HepG2 (cell line): ENCODE results near the gene PPM1F. TPM values are rescaled to one million over a fixed set of nuclear protein-coding genes. Genes with fewer than 3 reads are reported as not detected.
"Not testable (repeated sequence)": the region's sequence is repeated elsewhere in the genome, so short reads cannot be mapped to it uniquely, and the experiment has no call there.

Source experiments
- ATAC-seq: fragments of 200-7000 bp; cut with Tn5 transposase; 3 replicates; pipeline ENCODE4 v1.9.1; 2020; ENCODE audit warnings: mild to moderate bottlenecking, moderate library complexity
- BruUV-seq: library from RNA; stranded (reverse); fragments of 400-500 nt; replicated peaks from 2 replicates; lab custom pipeline; 2021; lab: Mats Ljungman, UMichigan
- CTCF ChIA-PET: fragments of 300-600 bp; formaldehyde crosslinking; extraction: SDS; loops from one replicate; lab custom pipeline; 2021; ENCODE audit warnings: low total read pairs, inconsistent platforms, low intra/inter-chr PET ratio; lab: Yijun Ruan, JAX
- POLR2A ChIA-PET: fragments of 350-600 bp; sonication (Branson Sonifier 250); formaldehyde crosslinking; loops from one replicate; lab custom pipeline; 2020; ENCODE audit warnings: antibody characterized with exemption, inconsistent platforms; lab: Yijun Ruan, JAX
- DNase-seq: peaks from one replicate; pipeline ENCODE4 v3.0.0-alpha.2; 2015; ENCODE audit warnings: low spot score
- FAIRE-seq: peaks from 3 replicates; lab custom pipeline; 2011; peaks lifted over from hg19 to GRCh38; lab: Jason Lieb, UNC
- H2AFZ ChIP-seq: one replicate; pipeline ENCODE4 v1.6.1; 2011; ENCODE audit warnings: low read length, inconsistent platforms
- H3K27ac ChIP-seq: fragments of 300-600 bp; 3 replicates; pipeline ENCODE4 v1.8.0; 2011; ENCODE audit warnings: mixed run types, mild to moderate bottlenecking, mixed read lengths, low read length, inconsistent platforms; ENCODE audit not compliant: insufficient read depth; ENCODE audit errors: extremely low read length
- H3K27me3 ChIP-seq, 2 experiments: fragments of 200-600 bp in 1 of 2; 2 replicates in 1 of 2; 3 replicates in 1 of 2; pipeline versions ENCODE4 v1.6.0 to v1.8.0; 2011; ENCODE audit warnings: low read length in 2 of 2, mild to moderate bottlenecking in 2 of 2, moderate library complexity in 2 of 2, inconsistent platforms in 1 of 2; ENCODE audit not compliant: insufficient read depth in 2 of 2, control insufficient read depth in 1 of 2
- H3K36me3 ChIP-seq, 2 experiments: fragments of 200-600 bp in 1 of 2; replicated peaks in 1 of 2; 2 replicates in 1 of 2; 3 replicates in 1 of 2; pipeline versions ENCODE4 v1.5.1 to v1.8.0; 2011; ENCODE audit warnings: low read length in 2 of 2, inconsistent platforms in 1 of 2; ENCODE audit not compliant: insufficient read depth in 2 of 2, control insufficient read depth in 1 of 2
- H3K4me1 ChIP-seq: 2 replicates; pipeline ENCODE4 v1.5.1; 2012; ENCODE audit warnings: low read length, inconsistent platforms; ENCODE audit not compliant: insufficient read depth
- H3K4me2 ChIP-seq: 2 replicates; pipeline ENCODE4 v1.6.0; 2011; ENCODE audit warnings: low read depth, low read length, inconsistent platforms
- H3K4me3 ChIP-seq, 3 experiments: fragments of 200-600 bp in 1 of 3; sonication (generic), shearing (Covaris generic) in 1 of 3; replicated peaks in 1 of 3; 2 replicates each; pipeline ENCODE4 v1.5.1; 2011 to 2016; ENCODE audit warnings: low read length in 3 of 3, inconsistent platforms in 2 of 3, low read depth in 2 of 3, mild to moderate bottlenecking in 2 of 3, control low read depth in 1 of 3, mixed read lengths in 1 of 3; ENCODE audit not compliant: insufficient read depth in 1 of 3
- H3K79me2 ChIP-seq: one replicate; pipeline ENCODE4 v1.6.1; 2011; ENCODE audit warnings: low read length, inconsistent platforms; ENCODE audit not compliant: insufficient read depth
- H3K9ac ChIP-seq: 2 replicates; pipeline ENCODE4 v1.6.0; 2011; ENCODE audit warnings: mild to moderate bottlenecking, low read depth, low read length, inconsistent platforms; ENCODE audit not compliant: insufficient read depth
- H3K9me3 ChIP-seq: 2 replicates; pipeline ENCODE4 v1.5.1; 2012; ENCODE audit warnings: mild to moderate bottlenecking, low read length
- H4K20me1 ChIP-seq: 2 replicates; pipeline ENCODE4 v1.6.0; 2011; ENCODE audit warnings: inconsistent platforms, mild to moderate bottlenecking, low read length, moderate library complexity; ENCODE audit not compliant: insufficient read depth
- JUND ChIP-seq: sonication (generic); formaldehyde crosslinking; IDR thresholded peaks from 2 replicates; pipeline ENCODE4 v1.8.0; 2022; ENCODE audit warnings: mild to moderate bottlenecking, missing genetic modification reagents
- PHF21A ChIP-seq: sonication (generic); formaldehyde crosslinking; IDR thresholded peaks from 2 replicates; pipeline ENCODE4 v1.5.0; 2020; ENCODE audit warnings: mild to moderate bottlenecking, missing genetic modification reagents
- TRIM22 ChIP-seq: fragments of 450-650 bp; IDR thresholded peaks from 2 replicates; pipeline ENCODE4 v1.6.1; 2017
- ZBTB3 ChIP-seq: sonication (generic); formaldehyde crosslinking; IDR thresholded peaks from 2 replicates; pipeline ENCODE4 v1.4.0; 2020; ENCODE audit warnings: low read depth, mild to moderate bottlenecking, moderate library complexity, missing genetic modification reagents, borderline replicate concordance
- ZNF83 ChIP-seq: sonication (generic); formaldehyde crosslinking; IDR thresholded peaks from 2 replicates; pipeline ENCODE4 v1.4.0; 2020; ENCODE audit warnings: missing genetic modification reagents, mild to moderate bottlenecking, borderline replicate concordance
- WGBS: methylation state at CpG from one replicate; pipeline ENCODE4 v1.1.6; 2017; ENCODE audit warnings: low lambda C conversion rate; 5-methylcytosine and 5-hydroxymethylcytosine counted together
- in situ Hi-C: cut with HindIII; loops from 2 replicates; pipeline ENCODE4 v1.10.0; 2017; ENCODE audit warnings: low pct_unique_long_range_greater_than_20kb; ENCODE audit not compliant: extremely low pct_ligation_motif_present
- intact Hi-C: fragments of 100-400 bp; cut with micrococcal nuclease; formaldehyde crosslinking; loops from one replicate; pipeline ENCODE4 v1.10.0; 2022; ENCODE audit not compliant: unreplicated experiment
- polyA plus RNA-seq, 8 experiments: library from polyadenylated mRNA; depleted of rRNA in 3 of 8; stranded (reverse) in 7 of 8; unstranded in 1 of 8; fragments of >200 nt; fragmentation: Illumina TruSeq in 4 of 8; extraction: Trizol in 4 of 8; gene quantifications; 2 replicates each; pipeline versions ENCODE4 v1.2.1 to v1.2.3, GENCODE V29; 2011 to 2016; ENCODE audit warnings: low read depth in 4 of 8, missing spikeins in 1 of 8, mixed read lengths in 1 of 8; ENCODE audit not compliant: insufficient read depth in 1 of 8
- total RNA-seq, 5 experiments: library from RNA; depleted of rRNA; stranded (reverse); fragments of >200 nt; fragmentation: Illumina TruSeq; extraction: Trizol; gene quantifications; 2 replicates each; pipeline ENCODE4 v1.2.3, GENCODE V29; 2016; ENCODE audit warnings: low read depth in 1 of 5

The PPM1F gene
- total and polyA plus RNA-seq, 2 of the 13 experiments (the other 11 are each of a cell fraction or from before 2014, with no cell fraction given), result 11.0 to 19.6 TPM

- BruUV-seq, result no TSS peak
- no peak overlapping the region for H3K4me2 ChIP-seq
- H4K20me1 ChIP-seq, result no peaks in the 10 kb centered on the region
- in situ Hi-C loops, result no loop called here
- no peak overlapping the region for H3K4me3 ChIP-seq
- POLR2A ChIA-PET, result interaction anchor here (0.7 kb wide), 1 partner anchor 11 kb away, joined by 3 read pairs; no protein-coding TSS in a partner anchor
- no peak overlapping the region for H3K27ac ChIP-seq
- no peaks in the 10 kb centered on the region for H3K9me3 ChIP-seq
- no peak for TF ChIP-seq ZNF83 (CRISPR knock-in tag)
- TF ChIP-seq PHF21A (CRISPR knock-in tag), result no peak
- TF ChIP-seq TRIM22, result no peak
- no peak for TF ChIP-seq JUND (CRISPR knock-in tag)
- TF ChIP-seq ZBTB3 (CRISPR knock-in tag), result no peak
- intact Hi-C loops, result no loop called here
- peaks cover 2% of the 10 kb centered on the region for H3K4me1 ChIP-seq
- no peak overlapping the region for H2AFZ ChIP-seq
- ATAC-seq, result no peak
- H3K79me2 ChIP-seq, result no peaks in the 10 kb centered on the region
- FAIRE-seq, result no peak
- CTCF ChIA-PET, result no interaction called here
- H3K36me3 ChIP-seq, result no peaks in the 10 kb centered on the region
- peaks cover 0 to 3% of the 10 kb centered on the region in 2 experiments; a peak in 1 of 5 replicates for H3K27me3 ChIP-seq
- no peak for DNase-seq
- no peak overlapping the region for H3K9ac ChIP-seq
- WGBS, result 23% methylated on average over 7 of the region's 7 CpGs
These were observed 44.8 kb downstream of the PPM1F start for GRCh38 chr22:21907638-21908522.

GRCh38 chr22:21905234-21905633 is 47.4 kb downstream of the PPM1F start:
- H3K9me3 ChIP-seq, H3K27me3 ChIP-seq, in situ Hi-C loops, H3K4me2 ChIP-seq, H4K20me1 ChIP-seq, H2AFZ ChIP-seq, H3K36me3 ChIP-seq, POLR2A ChIA-PET, FAIRE-seq, DNase-seq, ATAC-seq, BruUV-seq, H3K79me2 ChIP-seq, H3K9ac ChIP-seq, H3K27ac ChIP-seq, H3K4me3 ChIP-seq, intact Hi-C loops, CTCF ChIA-PET: not testable (repeated sequence)
- H3K4me1 ChIP-seq, result peaks cover 22% of the 10 kb centered on the region
- WGBS, result 67% methylated on average over 11 of the region's 11 CpGs
